A673 (cell line): ENCODE data around the gene TSHZ2. TPM values are rescaled to one million over a fixed set of nuclear protein-coding genes. Genes with fewer than 3 reads are reported as not detected.
A peak's percentile ranks its signal among the peaks of the same experiment; 100 is the strongest.

Experiments
- BruUV-seq: library from RNA; stranded (reverse); fragments of 400-500 nt; replicated peaks from 2 replicates; lab custom pipeline; 2021; lab: Mats Ljungman, UMichigan
- CTCF ChIA-PET: fragments of 300-600 bp; sonication (Branson Sonifier 250); formaldehyde crosslinking; loops from one replicate; lab custom pipeline; 2022; ENCODE audit warnings: antibody characterized with exemption; lab: Charles Lee
- POLR2A ChIA-PET: fragments of 300-600 bp; sonication (Branson Sonifier 250); formaldehyde crosslinking; loops from one replicate; lab custom pipeline; 2022; ENCODE audit warnings: antibody characterized with exemption; ENCODE audit not compliant: low non-redundant PET; lab: Charles Lee
- DNase-seq: peaks from one replicate; pipeline ENCODE4 v3.0.0-alpha.2; 2015; ENCODE audit warnings: low spot score
- H3K27ac ChIP-seq: fragments of 200-600 bp; sonication (generic); 2 replicates; pipeline ENCODE4 v1.5.1; 2016; ENCODE audit warnings: mixed run types, low read depth, mild to moderate bottlenecking, mixed read lengths, antibody characterized with exemption, low read length; ENCODE audit not compliant: poor library complexity, severe bottlenecking
- H3K27me3 ChIP-seq: fragments of 200-600 bp; sonication (generic); replicated peaks from 2 replicates; pipeline ENCODE4 v1.6.1; 2017; ENCODE audit warnings: mixed run types, low read depth, mild to moderate bottlenecking, mixed read lengths, antibody characterized with exemption, low read length; ENCODE audit not compliant: insufficient read depth, poor library complexity
- H3K36me3 ChIP-seq: fragments of 200-600 bp; sonication (generic); 2 replicates; pipeline ENCODE4 v1.6.1; 2016; ENCODE audit warnings: mixed run types, mild to moderate bottlenecking, mixed read lengths, antibody characterized with exemption, low read length; ENCODE audit not compliant: insufficient read depth, poor library complexity, severe bottlenecking
- H3K4me1 ChIP-seq: fragments of 200-600 bp; sonication (generic); 2 replicates; pipeline ENCODE4 v1.6.1; 2017; ENCODE audit warnings: mixed run types, mild to moderate bottlenecking, mixed read lengths, antibody characterized with exemption, low read length; ENCODE audit not compliant: insufficient read depth, poor library complexity, severe bottlenecking
- H3K4me3 ChIP-seq: fragments of 200-600 bp; sonication (generic); 2 replicates; pipeline ENCODE4 v1.5.1; 2016; ENCODE audit warnings: low read depth, mixed run types, mild to moderate bottlenecking, mixed read lengths, low read length; ENCODE audit not compliant: poor library complexity, severe bottlenecking
- H3K9me3 ChIP-seq: fragments of 200-600 bp; sonication (generic); 2 replicates; pipeline ENCODE4 v1.6.1; 2016; ENCODE audit warnings: mixed run types, low read depth, mild to moderate bottlenecking, mixed read lengths, antibody characterized with exemption, low read length; ENCODE audit not compliant: poor library complexity, severe bottlenecking
- CTCF ChIP-seq: fragments of 300-800, 200-600 bp; sonication (generic); conservative IDR thresholded peaks from 2 replicates; pipeline ENCODE4 v1.5.1; 2017; ENCODE audit warnings: low read depth, mild to moderate bottlenecking, antibody characterized with exemption, low read length, moderate library complexity, mixed read lengths
- EZH2 ChIP-seq: fragments of 200-600 bp; sonication (generic); IDR thresholded peaks from 2 replicates; pipeline ENCODE4 v1.6.1; 2017; ENCODE audit warnings: borderline replicate concordance, low read depth, mild to moderate bottlenecking, mixed read lengths, antibody characterized with exemption, low read length; ENCODE audit not compliant: poor library complexity, severe bottlenecking
- intact Hi-C: fragments of 100-400 bp; cut with micrococcal nuclease; formaldehyde crosslinking; loops from one replicate; pipeline ENCODE4 v1.10.0; 2022; ENCODE audit not compliant: unreplicated experiment
- total RNA-seq: library from RNA; stranded (reverse); gene quantifications from 2 replicates; pipeline ENCODE4 v1.2.3, GENCODE V29; 2021

Gene TSHZ2
- total RNA-seq, 1 experiment from 2014 or later, result 4.1 TPM

DNA sequence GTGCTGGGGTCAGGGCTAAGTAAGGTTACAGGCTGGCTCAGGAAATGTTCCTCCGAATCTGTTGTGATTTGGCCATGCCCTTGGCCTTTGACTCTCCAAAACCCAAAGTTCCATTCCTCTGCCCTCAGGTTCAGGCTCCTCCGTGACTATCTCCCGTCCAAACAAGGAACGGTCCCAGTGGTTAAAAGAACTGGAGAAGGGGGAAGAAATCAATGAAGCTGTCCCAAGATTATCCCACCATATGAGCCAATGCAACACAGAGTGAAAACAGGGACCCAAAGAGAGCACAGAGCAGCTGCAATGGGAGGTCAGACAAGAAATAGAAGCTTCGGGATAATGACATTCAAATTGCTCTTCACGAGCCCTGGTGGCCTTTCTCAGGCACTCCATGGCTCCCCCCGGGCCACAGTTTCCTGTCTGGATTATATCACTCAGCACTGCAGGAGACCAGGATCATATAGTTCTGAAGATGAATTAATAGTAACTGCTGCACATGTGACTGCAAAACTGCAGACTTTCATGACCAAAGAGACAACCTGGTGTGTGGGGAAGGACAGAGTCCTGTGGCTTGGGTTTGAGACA, 410.2 kb downstream of the TSHZ2 start:
- Histone ChIP-seq H3K36me3 (no peaks in the 10 kb centered on the region), H3K4me1 (peaks cover 20% of the 10 kb centered on the region), H3K9me3 (no peaks in the 10 kb centered on the region), H3K4me3 (no peak overlapping the region), H3K27me3 (no peaks in the 10 kb centered on the region), H3K27ac (no peak overlapping the region)
- peak; percentile 68 for DNase-seq
- ChIA-PET CTCF (no interaction called here), POLR2A (no interaction called here)
- intact Hi-C loops, result no loop called here
- no TSS peak for BruUV-seq
- TF ChIP-seq CTCF (no peak; the same call in 1 of the 2 replicates), EZH2 (no peak)

DNA sequence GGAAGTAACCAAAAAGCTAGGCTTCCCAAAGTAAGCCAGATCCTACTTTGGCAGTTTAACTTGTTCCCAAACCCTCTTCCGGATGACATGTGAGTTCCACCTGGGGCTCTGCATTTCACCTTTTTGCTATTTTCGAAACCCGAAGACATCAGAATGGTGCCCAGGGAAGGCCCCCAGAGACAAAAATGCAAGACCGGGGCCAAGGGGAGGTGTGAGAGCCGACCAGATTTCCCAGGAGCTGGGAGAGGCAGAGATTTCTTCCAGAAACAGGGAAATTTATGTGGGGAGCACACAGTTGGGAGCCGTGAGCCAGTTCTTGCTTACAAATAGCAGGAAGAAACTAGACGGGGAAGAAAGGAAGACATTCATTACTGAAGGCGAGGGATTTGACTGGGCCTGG, 411.8 kb downstream of the TSHZ2 start:
- no TSS peak for BruUV-seq
- intact Hi-C loops, result no loop called here
- DNase-seq, result no peak
- H3K4me1 ChIP-seq, result peaks cover 20% of the 10 kb centered on the region
- H3K27me3 ChIP-seq, result no peaks in the 10 kb centered on the region
- no peaks in the 10 kb centered on the region for H3K9me3 ChIP-seq
- ChIA-PET CTCF (no interaction called here), POLR2A (no interaction called here)
- no peak overlapping the region for H3K27ac ChIP-seq
- H3K36me3 ChIP-seq, result no peaks in the 10 kb centered on the region
- no peak overlapping the region for H3K4me3 ChIP-seq
- TF ChIP-seq EZH2, result no peak
- TF ChIP-seq CTCF, result no peak

DNA sequence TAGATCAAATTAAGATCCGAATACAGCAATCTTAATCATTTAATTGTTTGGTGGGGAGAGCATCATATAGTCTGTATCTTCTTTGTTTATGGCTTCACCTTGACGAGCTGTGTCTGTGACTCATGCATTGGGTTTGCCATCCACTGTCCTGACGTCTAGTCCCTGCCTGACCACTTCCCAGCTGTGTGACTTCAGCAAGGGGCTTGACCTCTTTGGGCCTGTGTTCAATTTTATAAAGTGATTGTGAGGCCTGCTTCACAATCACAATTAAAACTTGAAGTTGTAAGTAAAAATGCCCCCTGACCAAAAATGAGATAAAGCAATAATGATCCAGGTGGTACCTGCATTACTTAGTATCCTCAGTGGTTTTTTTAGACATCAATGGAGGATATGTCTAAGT, 412.2 kb downstream of the TSHZ2 start:
- Histone ChIP-seq H3K4me1 (peaks cover 20% of the 10 kb centered on the region), H3K9me3 (no peaks in the 10 kb centered on the region), H3K27ac (no peak overlapping the region), H3K4me3 (no peak overlapping the region), H3K27me3 (no peaks in the 10 kb centered on the region), H3K36me3 (no peaks in the 10 kb centered on the region)
- intact Hi-C loops, result no loop called here
- no peak for TF ChIP-seq EZH2
- no peak for TF ChIP-seq CTCF
- DNase-seq, result no peak
- CTCF ChIA-PET, result no interaction called here
- POLR2A ChIA-PET, result no interaction called here
- no TSS peak for BruUV-seq
